Tibial nerve (tissue), 4 donors: ENCODE measurements around the gene BYSL. TPM values are rescaled to one million over a fixed set of nuclear protein-coding genes. Genes with fewer than 3 reads are reported as not detected.

Experiments used
- DNase-seq, 2 donors: peaks; one replicate each; pipeline ENCODE4 v3.0.0-alpha.2; 2019; ENCODE audit warnings: low spot score in 2 of 2
- H3K27ac ChIP-seq, 4 donors: fragments of 200-600 bp; sonication (generic) in 3 of 4; one replicate each; pipeline ENCODE4 v1.5.1; 2017 to 2019; ENCODE audit warnings: mild to moderate bottlenecking in 1 of 4
- H3K27me3 ChIP-seq, 2 donors: fragments of 200-600 bp; sonication (generic) in 1 of 2; one replicate each; pipeline versions ENCODE4 v1.5.1 to v1.6.0; 2017 to 2019
- H3K36me3 ChIP-seq, 3 donors: fragments of 200-600 bp; sonication (generic); one replicate each; pipeline ENCODE4 v1.5.1; 2018 to 2019
- H3K4me1 ChIP-seq, 4 donors: fragments of 200-600 bp; sonication (generic) in 3 of 4; one replicate each; pipeline ENCODE4 v1.5.1; 2017 to 2019
- H3K4me3 ChIP-seq, 4 donors: fragments of 200-600 bp; sonication (generic) in 3 of 4; one replicate each; pipeline ENCODE4 v1.5.1; 2017 to 2019; ENCODE audit warnings: mild to moderate bottlenecking in 1 of 4, moderate library complexity in 1 of 4
- H3K9me3 ChIP-seq, 4 donors: fragments of 200-600 bp; sonication (generic) in 3 of 4; one replicate each; pipeline ENCODE4 v1.5.1; 2017 to 2019
- EP300 ChIP-seq, 2 donors: sonication (generic); formaldehyde crosslinking; IDR thresholded peaks; one replicate each; pipeline ENCODE4 v1.6.1; 2017; ENCODE audit warnings: antibody characterized with exemption in 2 of 2, mild to moderate bottlenecking in 1 of 2
- POLR2A ChIP-seq, 2 donors: fragments of 450-650 bp; IDR thresholded peaks; one replicate each; pipeline ENCODE4 v1.6.1; 2017; ENCODE audit warnings: antibody characterized with exemption in 2 of 2, mild to moderate bottlenecking in 2 of 2, moderate library complexity in 2 of 2
- WGBS, 2 donors: methylation state at CpG; one replicate each; pipeline ENCODE4 v1.1.5; 2018; 5-methylcytosine and 5-hydroxymethylcytosine counted together
- total RNA-seq, 4 donors: library from RNA; depleted of rRNA; stranded (reverse); fragments of >200 nt; gene quantifications; one replicate each; pipeline ENCODE4 v1.1.0, GENCODE V29; 2016
- TF ChIP-seq, protein P1 (sequence below), 5 experiments: fragments of 200-600 bp in 3 of 5; fragments of 450-650 bp in 2 of 5; sonication (generic) in 3 of 5; IDR thresholded peaks; one replicate each; pipeline ENCODE4 v1.5.1; 2016 to 2019; ENCODE audit warnings: antibody characterized with exemption in 5 of 5, mild to moderate bottlenecking in 3 of 5, moderate library complexity in 2 of 5

Gene BYSL
- total RNA-seq, 4 donors from 2014 or later, result 9.2 to 13.3 (median 12.8) TPM

DNA sequence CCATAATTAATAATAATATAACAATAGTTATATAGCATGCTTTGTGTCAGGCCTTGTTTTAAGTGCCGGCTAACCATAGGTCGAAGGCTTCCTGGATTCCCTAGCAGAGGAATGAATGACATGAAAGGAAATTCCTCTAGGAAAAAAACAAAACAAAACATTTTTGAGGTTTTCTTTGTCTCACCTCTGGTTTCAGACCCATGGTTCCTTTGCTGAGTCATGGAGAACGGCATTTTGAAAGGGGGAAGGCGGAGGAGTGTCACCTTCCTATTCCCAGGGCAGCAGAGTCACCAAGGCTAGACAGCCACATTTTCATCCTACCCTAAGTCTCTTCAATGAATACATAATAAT is 45.6 kb downstream of the BYSL start:
- DNase-seq, result no peak

GRCh38 chr6:41967312-41968287 is 46.3 kb downstream of the BYSL start:
- Histone ChIP-seq H3K4me3 (no peak overlapping the region), H3K4me1 (peaks cover 0 to 44% (median 7%) of the 10 kb centered on the region in 4 donors), H3K27me3 (no peaks in the 10 kb centered on the region), H3K27ac (peak overlapping the region in 1 of 4 donors; percentile 2), H3K36me3 (no peaks in the 10 kb centered on the region), H3K9me3 (no peaks in the 10 kb centered on the region)
- TF ChIP-seq, protein P1, sequence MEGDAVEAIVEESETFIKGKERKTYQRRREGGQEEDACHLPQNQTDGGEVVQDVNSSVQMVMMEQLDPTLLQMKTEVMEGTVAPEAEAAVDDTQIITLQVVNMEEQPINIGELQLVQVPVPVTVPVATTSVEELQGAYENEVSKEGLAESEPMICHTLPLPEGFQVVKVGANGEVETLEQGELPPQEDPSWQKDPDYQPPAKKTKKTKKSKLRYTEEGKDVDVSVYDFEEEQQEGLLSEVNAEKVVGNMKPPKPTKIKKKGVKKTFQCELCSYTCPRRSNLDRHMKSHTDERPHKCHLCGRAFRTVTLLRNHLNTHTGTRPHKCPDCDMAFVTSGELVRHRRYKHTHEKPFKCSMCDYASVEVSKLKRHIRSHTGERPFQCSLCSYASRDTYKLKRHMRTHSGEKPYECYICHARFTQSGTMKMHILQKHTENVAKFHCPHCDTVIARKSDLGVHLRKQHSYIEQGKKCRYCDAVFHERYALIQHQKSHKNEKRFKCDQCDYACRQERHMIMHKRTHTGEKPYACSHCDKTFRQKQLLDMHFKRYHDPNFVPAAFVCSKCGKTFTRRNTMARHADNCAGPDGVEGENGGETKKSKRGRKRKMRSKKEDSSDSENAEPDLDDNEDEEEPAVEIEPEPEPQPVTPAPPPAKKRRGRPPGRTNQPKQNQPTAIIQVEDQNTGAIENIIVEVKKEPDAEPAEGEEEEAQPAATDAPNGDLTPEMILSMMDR (IDR thresholded peaks at IDR 0.05), result no peak
- TF ChIP-seq POLR2A (IDR thresholded peaks at IDR 0.05) (no peak), EP300 (IDR thresholded peaks at IDR 0.05) (no peak)
- WGBS, 2 donors, result 87% methylated on average over 7 of the region's 7 CpGs
- DNase-seq, result no peak

More for the DNA sequence above, 45.6 kb downstream of the BYSL start:
- Histone ChIP-seq H3K4me1 (peaks cover 0 to 44% (median 7%) of the 10 kb centered on the region in 4 donors), H3K9me3 (no peaks in the 10 kb centered on the region), H3K4me3 (no peak overlapping the region), H3K36me3 (no peaks in the 10 kb centered on the region), H3K27ac (peak overlapping the region in 1 of 4 donors; percentile 2), H3K27me3 (no peaks in the 10 kb centered on the region)
- WGBS, 2 donors, result 45 to 52% methylated on average over 4 of the region's 4 CpGs
- TF ChIP-seq EP300 (IDR thresholded peaks at IDR 0.05), result no peak
- TF ChIP-seq POLR2A (IDR thresholded peaks at IDR 0.05), result no peak
- TF ChIP-seq, protein P1 (IDR thresholded peaks at IDR 0.05), result no peak

DNA sequence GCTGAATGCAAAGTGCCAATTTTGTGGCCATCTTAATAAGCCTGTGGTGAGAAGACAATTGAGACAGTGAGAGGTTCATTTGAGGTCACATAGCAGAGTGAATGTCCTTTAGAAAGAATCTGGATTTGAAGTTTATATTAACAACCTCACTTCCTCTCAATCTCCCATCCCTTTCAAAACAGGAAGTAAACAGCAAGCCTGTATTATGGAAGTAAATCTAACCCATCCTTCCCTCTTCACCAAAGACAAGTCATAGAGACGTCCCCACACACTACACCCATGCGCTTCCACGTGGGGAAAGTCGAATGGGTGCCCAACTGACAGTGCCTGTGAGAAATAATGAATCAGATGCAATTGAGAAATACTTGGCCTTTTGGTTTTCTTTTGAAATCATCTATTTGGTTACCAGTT is 49.1 kb downstream of the BYSL start:
- TF ChIP-seq, protein P1 (IDR thresholded peaks at IDR 0.05), result no peak
- TF ChIP-seq POLR2A (IDR thresholded peaks at IDR 0.05), result no peak
- peak in 1 of 2 donors; percentile 20 for TF ChIP-seq EP300 (IDR thresholded peaks at IDR 0.05)
- H3K36me3 ChIP-seq, result no peaks in the 10 kb centered on the region
- H3K27me3 ChIP-seq, result no peaks in the 10 kb centered on the region
- no peak overlapping the region for H3K4me3 ChIP-seq
- no peaks in the 10 kb centered on the region for H3K9me3 ChIP-seq
- H3K27ac ChIP-seq, result peak overlapping the region in 1 of 4 donors; percentile 2
- WGBS, 2 donors, result 36 to 50% methylated on average over 4 of the region's 4 CpGs
- H3K4me1 ChIP-seq, result peaks cover 0 to 50% (median 6%) of the 10 kb centered on the region in 4 donors
- DNase-seq, result no peak

- 51 to 63% methylated on average over 2 of the region's 2 CpGs for WGBS, 2 donors
- H3K27me3 ChIP-seq, result no peaks in the 10 kb centered on the region
- no peaks in the 10 kb centered on the region for H3K36me3 ChIP-seq
- peaks cover 0 to 26% (median 0%) of the 10 kb centered on the region in 4 donors for H3K4me1 ChIP-seq
- H3K4me3 ChIP-seq, result no peak overlapping the region
- no peak overlapping the region for H3K27ac ChIP-seq
- H3K9me3 ChIP-seq, result no peaks in the 10 kb centered on the region
- TF ChIP-seq, protein P1 (IDR thresholded peaks at IDR 0.05), result no peak
- TF ChIP-seq EP300 (IDR thresholded peaks at IDR 0.05) (no peak), POLR2A (IDR thresholded peaks at IDR 0.05) (no peak)
- no peak for DNase-seq
Measured at GRCh38 chr6:41972826-41973225, 51.5 kb downstream of the BYSL start.

DNA sequence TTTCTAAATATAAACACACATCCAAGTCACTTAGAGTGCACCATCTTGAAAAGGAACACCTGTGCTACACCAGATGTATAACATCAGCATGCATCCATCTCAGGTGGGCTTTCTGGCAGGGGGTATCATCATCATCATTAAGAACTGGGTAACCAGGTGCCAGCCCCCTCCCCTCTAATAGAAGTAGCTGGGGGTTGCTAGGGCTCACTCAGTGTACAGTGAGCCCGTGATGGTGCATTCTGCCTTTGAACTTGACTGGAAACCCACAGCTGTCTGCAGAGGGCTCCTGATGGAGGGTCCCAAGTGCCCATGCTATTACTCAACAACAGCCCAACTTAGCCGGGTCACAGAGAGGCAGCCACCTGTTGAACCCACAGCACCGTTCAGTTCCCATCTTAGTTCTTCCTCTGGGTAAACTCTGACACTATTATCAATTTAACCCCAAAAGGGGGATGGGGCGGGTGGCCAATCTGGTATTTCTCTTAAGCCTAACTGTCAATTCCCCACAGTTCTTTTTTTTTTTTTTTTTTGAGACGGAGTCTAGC is 53.1 kb downstream of the BYSL start:
- H3K4me1 ChIP-seq, result peaks cover 0 to 24% (median 0%) of the 10 kb centered on the region in 4 donors
- 86 to 96% methylated on average over 5 of the region's 5 CpGs for WGBS, 2 donors
- H3K27ac ChIP-seq, result no peak overlapping the region
- H3K9me3 ChIP-seq, result no peaks in the 10 kb centered on the region
- DNase-seq, result no peak
- TF ChIP-seq POLR2A (IDR thresholded peaks at IDR 0.05) (no peak), EP300 (IDR thresholded peaks at IDR 0.05) (no peak)
- TF ChIP-seq, protein P1 (IDR thresholded peaks at IDR 0.05), result no peak
- H3K4me3 ChIP-seq, result no peak overlapping the region
- H3K27me3 ChIP-seq, result no peaks in the 10 kb centered on the region
- H3K36me3 ChIP-seq, result no peaks in the 10 kb centered on the region
